Measurements from ENCODE around the gene DMGDH. TPM values are rescaled to one million over a fixed set of nuclear protein-coding genes. Genes with fewer than 3 reads are reported as not detected.

The DMGDH gene
- total RNA-seq, 3 donors from 2014 or later (not counting 1 experiment from before 2014, with no cell fraction given): 0.43 to 2.9 (median 2.4) TPM

DNA sequence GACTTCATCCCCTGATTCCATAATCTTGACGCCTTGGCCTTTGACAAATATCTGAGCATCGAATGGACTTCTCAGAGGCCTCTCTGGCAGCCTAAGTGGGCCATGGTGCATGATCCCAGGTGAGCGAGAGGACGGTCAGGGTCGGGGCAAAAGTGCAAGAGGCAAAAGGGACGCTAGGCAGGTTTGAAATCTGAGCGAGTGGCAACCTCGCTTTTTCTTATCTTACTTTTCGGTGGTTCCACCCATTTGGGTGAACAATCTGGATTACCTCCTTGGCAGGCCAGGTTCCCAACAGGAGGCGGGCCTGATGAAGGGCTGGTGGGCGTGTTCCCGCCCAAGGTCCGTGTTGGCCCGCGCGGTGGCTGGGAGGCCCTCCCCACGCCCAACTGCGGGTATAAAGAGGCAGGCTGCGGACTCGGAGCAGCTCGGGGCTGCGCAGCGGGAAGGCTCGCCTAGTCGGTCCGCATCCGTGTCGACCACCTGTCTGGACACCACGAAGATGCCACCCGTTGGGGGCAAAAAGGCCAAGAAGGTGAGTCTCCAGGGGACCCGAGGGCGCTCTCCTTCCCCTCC lies 42.0 kb upstream of the DMGDH start, which contains the start of gene BHMT:
BHMT (plus strand) TSS at position 423 of the 573 bp plus-strand sequence; CDS start at position 500, 77 bp downstream.
- DNase-seq (no peak), ATAC-seq (no peak)
- no peak within 1 kb of the TSS for H3K27ac Mint-ChIP-seq
- H3K27me3 Mint-ChIP-seq (ENCODE audit: low read depth in 2 of 2): peaks cover 47 to 53% of the 10 kb centered on the region in 2 donors
- Histone ChIP-seq H3K4me3 (ENCODE audit: low read length) (no peak within 1 kb of the TSS), H3K9me3 (ENCODE audit: control insufficient read depth, insufficient read depth, low read length) (no peaks in the 10 kb centered on the region), H3K36me3 (ENCODE audit: control insufficient read depth, insufficient read depth, low read length) (no peaks in the 10 kb centered on the region), H3K27me3 (ENCODE audit: control insufficient read depth, insufficient read depth, low read length) (peaks cover 14% of the 10 kb centered on the region), H3K27ac (ENCODE audit: low read length) (no peak within 1 kb of the TSS), H3K4me1 (ENCODE audit: control insufficient read depth, insufficient read depth, low read length) (no peaks in the 10 kb centered on the region)
- H3K4me1 Mint-ChIP-seq: no peaks in the 10 kb centered on the region
- intact Hi-C loops (cut with micrococcal nuclease): no loop called here
- TF ChIP-seq CTCF (IDR thresholded peaks at IDR 0.05): no peak
- 38% methylated on average over 32 of the region's 32 CpGs for WGBS (ENCODE audit: insufficient coverage)
- H3K9me3 Mint-ChIP-seq: no peaks in the 10 kb centered on the region
- no peaks in the 10 kb centered on the region for H3K36me3 Mint-ChIP-seq
- no peak within 1 kb of the TSS for H3K4me3 Mint-ChIP-seq

- Histone ChIP-seq H3K27me3 (ENCODE audit: control insufficient read depth, insufficient read depth, low read length) (peaks cover 14% of the 10 kb centered on the region), H3K27ac (ENCODE audit: low read length) (no peak overlapping the region), H3K36me3 (ENCODE audit: control insufficient read depth, insufficient read depth, low read length) (no peaks in the 10 kb centered on the region), H3K4me3 (ENCODE audit: low read length) (no peak overlapping the region), H3K4me1 (ENCODE audit: control insufficient read depth, insufficient read depth, low read length) (no peaks in the 10 kb centered on the region), H3K9me3 (ENCODE audit: control insufficient read depth, insufficient read depth, low read length) (no peaks in the 10 kb centered on the region)
- intact Hi-C loops (cut with micrococcal nuclease): no loop called here
- TF ChIP-seq CTCF (IDR thresholded peaks at IDR 0.05): peak; percentile 40
- DNase-seq: peak in 1 of 2 donors; percentile 59
- no peaks in the 10 kb centered on the region for H3K36me3 Mint-ChIP-seq
- H3K27ac Mint-ChIP-seq: no peak overlapping the region
- peak in 1 of 3 donors; percentile 72 for ATAC-seq
- no peaks in the 10 kb centered on the region for H3K4me1 Mint-ChIP-seq
- H3K27me3 Mint-ChIP-seq (ENCODE audit: low read depth in 2 of 2): peaks cover 50 to 58% of the 10 kb centered on the region in 2 donors
- no peak overlapping the region for H3K4me3 Mint-ChIP-seq
- 32% methylated on average over 10 of the region's 15 CpGs for WGBS (ENCODE audit: insufficient coverage)
- H3K9me3 Mint-ChIP-seq: no peaks in the 10 kb centered on the region
Observed at GRCh38 chr5:79109527-79110492, 40.3 kb upstream of the DMGDH start.

DNA sequence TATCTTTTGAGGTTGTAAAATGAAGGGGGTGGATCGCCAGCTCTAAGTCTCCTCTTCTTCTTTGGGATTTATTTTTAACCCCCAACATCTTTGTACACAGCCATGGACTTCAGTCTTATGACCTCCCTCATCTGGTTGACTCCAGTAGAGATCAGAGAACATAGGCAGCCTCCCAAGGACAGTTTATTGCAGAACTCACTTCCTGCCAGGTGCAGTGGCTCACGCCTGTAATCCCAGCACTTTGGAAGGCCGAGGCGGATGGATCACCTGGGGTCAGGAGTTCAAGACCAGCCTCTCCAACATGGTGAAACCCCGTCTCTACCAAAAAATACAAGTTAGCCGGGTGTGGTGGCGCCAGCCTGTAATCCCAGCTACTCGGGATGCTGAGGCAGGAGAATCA lies 39.3 kb upstream of the DMGDH start:
- peaks cover 50 to 58% of the 10 kb centered on the region in 2 donors for H3K27me3 Mint-ChIP-seq (ENCODE audit: low read depth in 2 of 2)
- H3K36me3 ChIP-seq (ENCODE audit: control insufficient read depth, insufficient read depth, low read length): no peaks in the 10 kb centered on the region
- H3K27ac Mint-ChIP-seq: no peak overlapping the region
- H3K9me3 ChIP-seq (ENCODE audit: control insufficient read depth, insufficient read depth, low read length): no peaks in the 10 kb centered on the region
- WGBS (ENCODE audit: insufficient coverage): 83% methylated on average over 8 of the region's 8 CpGs
- no peaks in the 10 kb centered on the region for H3K9me3 Mint-ChIP-seq
- no peaks in the 10 kb centered on the region for H3K4me1 ChIP-seq (ENCODE audit: control insufficient read depth, insufficient read depth, low read length)
- no peaks in the 10 kb centered on the region for H3K4me1 Mint-ChIP-seq
- H3K36me3 Mint-ChIP-seq: no peaks in the 10 kb centered on the region
- no peak overlapping the region for H3K4me3 Mint-ChIP-seq
- no peak for DNase-seq
- H3K27ac ChIP-seq (ENCODE audit: low read length): no peak overlapping the region
- no peak for TF ChIP-seq CTCF (IDR thresholded peaks at IDR 0.05)
- no peak overlapping the region for H3K4me3 ChIP-seq (ENCODE audit: low read length)
- intact Hi-C loops (cut with micrococcal nuclease): no loop called here
- ATAC-seq: no peak
- peaks cover 14% of the 10 kb centered on the region for H3K27me3 ChIP-seq (ENCODE audit: control insufficient read depth, insufficient read depth, low read length)

Data from natural killer cell (primary cell).